Measurements from ENCODE around the gene AGPAT3. TPM values are rescaled to one million over a fixed set of nuclear protein-coding genes. Genes with fewer than 3 reads are reported as not detected.

AGPAT3 gene
- polyA plus RNA-seq, 2 of the 4 experiments (the other 2 are of a cell fraction): 18.2 to 20.3 TPM

DNA sequence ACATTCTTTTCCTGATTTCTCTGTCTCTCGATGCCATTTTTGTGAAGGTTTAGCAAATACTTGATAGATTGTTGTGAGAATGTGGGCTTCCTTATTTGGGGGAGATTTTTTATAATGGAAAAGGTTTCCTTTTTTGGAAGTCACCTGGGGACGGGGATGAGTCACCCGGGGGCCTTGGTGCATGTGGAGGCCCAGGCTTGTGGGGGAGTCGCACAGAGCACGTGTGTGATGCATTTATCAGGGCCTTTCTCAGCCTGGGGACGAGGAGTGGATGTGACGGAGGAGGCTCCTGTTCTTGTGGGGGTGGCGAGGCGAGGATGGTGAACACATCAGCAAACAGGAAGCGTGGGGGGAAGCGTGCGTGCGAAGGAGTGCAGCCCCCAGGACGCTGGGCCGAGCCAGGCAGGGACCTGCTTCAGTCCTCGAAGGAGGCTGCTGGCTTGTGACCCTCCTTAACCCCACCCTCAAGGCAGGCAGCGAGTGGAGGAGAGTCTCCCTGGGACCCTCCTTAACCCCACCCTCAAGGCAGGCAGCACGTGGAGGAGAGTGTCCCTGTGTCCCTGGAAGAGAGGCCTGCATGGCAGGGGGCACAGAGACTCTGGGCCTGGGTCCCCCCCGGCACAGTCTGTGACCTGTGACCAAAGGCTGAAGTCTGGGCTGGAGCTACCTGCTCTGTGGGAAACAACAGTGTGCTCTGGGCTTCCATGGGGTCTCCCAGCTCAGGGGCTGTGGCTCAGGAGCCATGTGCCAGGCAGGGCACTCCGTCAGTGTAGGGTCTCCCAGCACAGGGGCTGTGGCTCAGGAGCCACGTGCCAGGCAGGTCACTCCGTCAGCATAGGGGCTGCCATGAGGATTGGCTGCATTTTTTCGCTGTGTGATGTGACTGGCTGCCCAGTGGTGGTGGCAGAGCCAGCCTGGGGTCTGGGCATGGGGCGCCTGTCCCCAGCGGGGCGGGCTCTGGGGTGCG is 57.2 kb downstream of the AGPAT3 start (continued):
- TF ChIP-seq, protein P1, sequence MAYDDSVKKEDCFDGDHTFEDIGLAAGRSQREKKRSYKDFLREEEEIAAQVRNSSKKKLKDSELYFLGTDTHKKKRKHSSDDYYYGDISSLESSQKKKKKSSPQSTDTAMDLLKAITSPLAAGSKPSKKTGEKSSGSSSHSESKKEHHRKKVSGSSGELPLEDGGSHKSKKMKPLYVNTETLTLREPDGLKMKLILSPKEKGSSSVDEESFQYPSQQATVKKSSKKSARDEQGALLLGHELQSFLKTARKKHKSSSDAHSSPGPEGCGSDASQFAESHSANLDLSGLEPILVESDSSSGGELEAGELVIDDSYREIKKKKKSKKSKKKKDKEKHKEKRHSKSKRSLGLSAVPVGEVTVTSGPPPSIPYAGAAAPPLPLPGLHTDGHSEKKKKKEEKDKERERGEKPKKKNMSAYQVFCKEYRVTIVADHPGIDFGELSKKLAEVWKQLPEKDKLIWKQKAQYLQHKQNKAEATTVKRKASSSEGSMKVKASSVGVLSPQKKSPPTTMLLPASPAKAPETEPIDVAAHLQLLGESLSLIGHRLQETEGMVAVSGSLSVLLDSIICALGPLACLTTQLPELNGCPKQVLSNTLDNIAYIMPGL (CRISPR knock-in tag; IDR thresholded peaks at IDR 0.05; ENCODE audit: borderline replicate concordance): no peak
- TF ChIP-seq, protein P2, sequence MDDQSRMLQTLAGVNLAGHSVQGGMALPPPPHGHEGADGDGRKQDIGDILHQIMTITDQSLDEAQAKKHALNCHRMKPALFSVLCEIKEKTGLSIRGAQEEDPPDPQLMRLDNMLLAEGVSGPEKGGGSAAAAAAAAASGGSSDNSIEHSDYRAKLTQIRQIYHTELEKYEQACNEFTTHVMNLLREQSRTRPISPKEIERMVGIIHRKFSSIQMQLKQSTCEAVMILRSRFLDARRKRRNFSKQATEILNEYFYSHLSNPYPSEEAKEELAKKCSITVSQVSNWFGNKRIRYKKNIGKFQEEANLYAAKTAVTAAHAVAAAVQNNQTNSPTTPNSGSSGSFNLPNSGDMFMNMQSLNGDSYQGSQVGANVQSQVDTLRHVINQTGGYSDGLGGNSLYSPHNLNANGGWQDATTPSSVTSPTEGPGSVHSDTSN (IDR thresholded peaks at IDR 0.05): no peak

DNA sequence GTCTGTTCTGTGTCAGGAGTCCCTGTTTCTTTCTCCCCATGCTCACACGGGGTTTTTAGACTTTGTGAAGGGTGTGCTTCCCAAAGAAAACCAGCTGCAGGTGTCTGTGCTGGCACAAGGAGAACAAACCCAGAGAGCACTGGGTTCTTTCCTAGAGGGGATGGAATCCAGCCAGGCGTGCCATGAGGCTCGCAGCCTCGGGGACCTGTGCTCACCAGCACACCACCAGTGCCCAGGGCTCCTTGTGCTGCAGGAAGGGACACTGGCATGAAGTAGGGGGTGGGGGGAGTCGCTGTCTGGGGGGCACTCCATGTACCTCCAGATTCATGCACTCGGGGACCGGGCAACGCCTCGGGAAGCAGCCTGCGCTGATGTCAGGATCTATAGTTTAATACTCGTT is 57.9 kb downstream of the AGPAT3 start:
- no peak overlapping the region for H3K4me3 ChIP-seq
- ChIA-PET POLR2A (no interaction called here), CTCF (interaction anchor here (0.9 kb wide), 1 partner anchor 14 kb away, joined by 3 read pairs; no protein-coding TSS in a partner anchor)
- TF ChIP-seq SREBF2 (IDR thresholded peaks at IDR 0.05) (no peak), FOXS1 (CRISPR knock-in tag; IDR thresholded peaks at IDR 0.05) (no peak), FOSL2 (IDR thresholded peaks at IDR 0.05) (no peak), FOSL2 (CRISPR knock-in tag; IDR thresholded peaks at IDR 0.05) (no peak), TFCP2L1 (CRISPR knock-in tag; IDR thresholded peaks at IDR 0.05) (no peak), CBX8 (IDR thresholded peaks at IDR 0.05) (no peak), NR3C1 (IDR thresholded peaks at IDR 0.05) (no peak), NPAS2 (CRISPR knock-in tag; IDR thresholded peaks at IDR 0.05; ENCODE audit: borderline replicate concordance) (no peak)
- TF ChIP-seq, protein P3, sequence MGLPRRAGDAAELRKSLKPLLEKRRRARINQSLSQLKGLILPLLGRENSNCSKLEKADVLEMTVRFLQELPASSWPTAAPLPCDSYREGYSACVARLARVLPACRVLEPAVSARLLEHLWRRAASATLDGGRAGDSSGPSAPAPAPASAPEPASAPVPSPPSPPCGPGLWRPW (IDR thresholded peaks at IDR 0.05): no peak
- no peaks in the 10 kb centered on the region for H3K4me1 ChIP-seq
- FAIRE-seq (no peak), DNase-seq (ENCODE audit: low read depth in 1 of 2, low spot score in 1 of 2) (no peak), ATAC-seq (no peak)
- 88% methylated on average over 11 of the region's 11 CpGs for WGBS (ENCODE audit: missing lambda C conversion rate)
- no peak overlapping the region for H3K4me2 ChIP-seq
- no peak overlapping the region for H3K27ac ChIP-seq
- H3K9me3 ChIP-seq: no peaks in the 10 kb centered on the region

DNA sequence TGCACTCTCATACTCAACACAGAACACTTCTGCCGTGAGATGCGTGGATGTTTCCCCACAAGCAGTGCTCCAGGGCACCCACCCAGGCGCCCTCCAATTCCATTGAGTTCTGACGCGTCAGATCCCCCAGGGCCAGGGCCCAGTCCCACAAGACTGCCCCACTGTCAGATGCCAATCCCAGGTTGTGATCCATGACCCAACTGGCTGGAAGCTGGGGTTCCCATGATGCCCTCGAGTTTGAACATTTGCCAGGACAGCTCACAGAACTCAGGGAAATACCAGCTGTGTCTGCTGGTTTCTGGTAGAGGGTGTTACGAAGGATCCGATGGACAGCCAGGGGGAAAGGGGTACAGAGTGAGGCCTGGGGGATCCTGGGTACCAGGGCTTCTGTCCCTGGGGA is 58.4 kb downstream of the AGPAT3 start:
- TF ChIP-seq HEYL (CRISPR knock-in tag; IDR thresholded peaks at IDR 0.05) (no peak), TFCP2L1 (CRISPR knock-in tag; IDR thresholded peaks at IDR 0.05) (no peak)
- ATAC-seq: no peak
- Histone ChIP-seq H3K4me1 (no peaks in the 10 kb centered on the region), H3K4me3 (no peak overlapping the region), H3K27ac (no peak overlapping the region), H3K4me2 (no peak overlapping the region), H3K9me3 (no peaks in the 10 kb centered on the region)
- no peak for FAIRE-seq
- DNase-seq (ENCODE audit: low read depth in 1 of 2, low spot score in 1 of 2): no peak
- CTCF ChIA-PET: interaction anchor here (0.9 to 1.3 kb wide), 2 partner anchors 13 to 112 kb away, joined by 3 read pairs; no protein-coding TSS in a partner anchor
- WGBS (ENCODE audit: missing lambda C conversion rate): 86% methylated on average over 8 of the region's 8 CpGs
- POLR2A ChIA-PET: no interaction called here

DNA sequence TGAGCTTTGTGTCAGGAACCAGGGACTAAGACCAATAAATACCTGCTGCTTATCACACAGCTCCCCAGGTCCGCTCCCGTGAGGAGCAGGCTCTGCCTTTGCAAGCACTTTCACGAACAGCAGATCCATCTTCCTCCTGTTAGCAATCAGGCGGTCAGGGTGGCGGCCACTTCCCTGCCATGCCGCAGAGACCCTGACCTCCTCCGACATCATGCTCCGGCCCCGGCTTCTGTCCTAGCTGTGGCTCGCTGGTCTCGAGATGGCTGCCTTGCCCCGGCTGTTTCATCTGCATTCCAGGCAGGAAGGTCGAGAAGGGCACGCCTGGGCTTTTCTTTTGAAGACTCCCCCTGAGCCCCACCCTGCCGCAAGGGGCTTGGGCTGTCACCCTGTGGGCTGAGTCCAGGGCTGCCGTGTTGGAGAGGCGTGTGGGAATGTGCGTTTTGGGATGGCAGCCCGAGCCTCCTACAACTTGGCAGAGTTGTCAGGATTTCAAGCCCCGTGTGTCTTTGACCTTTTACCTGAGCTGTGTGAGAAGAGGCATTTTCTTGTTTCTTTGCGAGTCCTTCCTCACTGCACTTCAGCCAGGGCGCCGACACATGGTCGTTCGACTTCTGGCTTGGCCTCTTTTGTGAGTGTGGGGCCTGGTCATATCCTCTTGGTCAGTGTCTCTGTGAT is 59.5 kb downstream of the AGPAT3 start:
- FAIRE-seq: no peak
- CTCF ChIA-PET: interaction anchor here (0.9 to 1.6 kb wide), 5 partner anchors 11 to 113 kb away, joined by 3 to 4 read pairs (median 4); no protein-coding TSS in a partner anchor
- WGBS (ENCODE audit: missing lambda C conversion rate): 92% methylated on average over 25 of the region's 25 CpGs
- TF ChIP-seq HOXA7 (CRISPR knock-in tag; IDR thresholded peaks at IDR 0.05): no peak
- no peak for TF ChIP-seq TFCP2L1 (CRISPR knock-in tag; IDR thresholded peaks at IDR 0.05)
- no peak for TF ChIP-seq CBX8 (IDR thresholded peaks at IDR 0.05)
- TF ChIP-seq HDAC2 (IDR thresholded peaks at IDR 0.05): no peak
- no peak for TF ChIP-seq SREBF2 (IDR thresholded peaks at IDR 0.05)
- TF ChIP-seq, protein P4, sequence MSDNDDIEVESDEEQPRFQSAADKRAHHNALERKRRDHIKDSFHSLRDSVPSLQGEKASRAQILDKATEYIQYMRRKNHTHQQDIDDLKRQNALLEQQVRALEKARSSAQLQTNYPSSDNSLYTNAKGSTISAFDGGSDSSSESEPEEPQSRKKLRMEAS (IDR thresholded peaks at IDR 0.05): no peak
- TF ChIP-seq NPAS2 (CRISPR knock-in tag; IDR thresholded peaks at IDR 0.05; ENCODE audit: borderline replicate concordance): no peak
- TF ChIP-seq, protein P2 (IDR thresholded peaks at IDR 0.05): no peak
- TF ChIP-seq POLR2AphosphoS2 (conservative IDR thresholded peaks at IDR 0.05; ENCODE audit: low read length): no peak
- no peak for TF ChIP-seq MYC (IDR thresholded peaks at IDR 0.05; ENCODE audit: borderline replicate concordance, low read length)
- TF ChIP-seq FOSL2 (IDR thresholded peaks at IDR 0.05): no peak
- TF ChIP-seq FOSL2 (CRISPR knock-in tag; IDR thresholded peaks at IDR 0.05): no peak
- no peak for TF ChIP-seq EHF (CRISPR knock-in tag; IDR thresholded peaks at IDR 0.05)
- TF ChIP-seq TP53 (CRISPR knock-in tag; IDR thresholded peaks at IDR 0.05): no peak
- TF ChIP-seq RARB (CRISPR knock-in tag; IDR thresholded peaks at IDR 0.05): no peak
- TF ChIP-seq BHLHE40 (IDR thresholded peaks at IDR 0.05; ENCODE audit: low read depth, low read length): no peak
- no peak for TF ChIP-seq PHF8 (IDR thresholded peaks at IDR 0.05; ENCODE audit: borderline replicate concordance, low read depth)
- TF ChIP-seq RNF2 (IDR thresholded peaks at IDR 0.05; ENCODE audit: borderline replicate concordance, low read depth): no peak
- TF ChIP-seq, protein P5, sequence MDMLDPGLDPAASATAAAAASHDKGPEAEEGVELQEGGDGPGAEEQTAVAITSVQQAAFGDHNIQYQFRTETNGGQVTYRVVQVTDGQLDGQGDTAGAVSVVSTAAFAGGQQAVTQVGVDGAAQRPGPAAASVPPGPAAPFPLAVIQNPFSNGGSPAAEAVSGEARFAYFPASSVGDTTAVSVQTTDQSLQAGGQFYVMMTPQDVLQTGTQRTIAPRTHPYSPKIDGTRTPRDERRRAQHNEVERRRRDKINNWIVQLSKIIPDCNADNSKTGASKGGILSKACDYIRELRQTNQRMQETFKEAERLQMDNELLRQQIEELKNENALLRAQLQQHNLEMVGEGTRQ (IDR thresholded peaks at IDR 0.05): no peak

More for the DNA sequence above, 59.5 kb downstream of the AGPAT3 start:
- Histone ChIP-seq H3K4me3 (no peak overlapping the region), H3K4me1 (no peaks in the 10 kb centered on the region), H3K4me2 (no peak overlapping the region), H3K9me3 (no peaks in the 10 kb centered on the region), H3K27ac (no peak overlapping the region)
- POLR2A ChIA-PET: no interaction called here
- ATAC-seq (no peak), DNase-seq (ENCODE audit: low read depth in 1 of 2, low spot score in 1 of 2) (no peak)
